Measurements from ENCODE around the gene SLX4IP. TPM values are rescaled to one million over a fixed set of nuclear protein-coding genes. Genes with fewer than 3 reads are reported as not detected.

The SLX4IP gene
- total and polyA plus RNA-seq, 2 of the 13 experiments (the other 11 are each of a cell fraction or from before 2014, with no cell fraction given) = 3.6 to 7.3 TPM

DNA sequence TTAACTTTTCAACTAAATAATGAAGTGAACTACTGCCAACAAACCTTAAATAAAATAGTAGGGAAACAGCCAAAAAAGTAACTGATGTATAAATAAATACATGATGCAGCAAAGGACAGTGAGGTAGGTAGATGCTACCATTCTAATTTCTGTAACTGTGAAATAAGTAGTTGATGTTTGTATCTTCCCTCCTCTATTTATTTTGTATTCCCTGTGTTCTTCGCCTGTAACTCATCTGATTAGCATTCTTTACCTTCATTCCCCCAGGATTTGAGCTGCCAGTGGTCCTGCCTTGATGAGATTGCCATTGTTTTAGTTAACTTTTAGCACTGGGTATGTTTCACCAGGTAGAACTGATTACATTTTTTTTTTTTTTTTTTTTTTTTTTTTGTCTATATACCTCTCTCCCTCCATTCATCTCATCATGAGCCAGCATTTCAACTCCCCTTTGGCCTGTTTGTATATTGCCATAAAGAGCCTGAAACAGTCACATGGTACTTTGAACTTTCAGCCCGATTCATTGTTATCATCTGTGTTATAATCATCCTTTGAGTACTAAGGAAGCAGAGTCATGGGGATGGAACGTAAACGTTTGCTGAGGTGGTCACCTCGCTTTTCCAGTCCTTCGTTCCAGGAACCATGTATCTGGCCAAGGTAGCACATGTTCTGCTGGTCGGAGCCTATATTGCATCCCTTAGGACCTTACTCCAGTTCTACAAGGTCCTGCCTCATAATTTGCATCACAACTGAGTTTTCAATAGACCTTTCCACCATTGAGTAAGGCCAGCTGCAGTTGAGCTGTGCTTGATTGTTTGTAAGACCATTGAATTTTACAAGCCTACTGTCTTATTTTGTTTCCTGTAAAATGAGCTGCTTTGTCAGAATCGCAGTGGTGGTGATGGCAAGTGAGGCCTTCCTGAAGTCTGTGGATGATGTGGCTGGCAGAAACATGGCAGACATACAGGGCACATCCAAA, 131.1 kb downstream of the SLX4IP start:
- peak overlapping the region; percentile 77 for H3K9ac ChIP-seq (ENCODE audit: insufficient read depth, low read depth, low read length)
- in situ Hi-C loops (cut with HindIII; ENCODE audit: extremely low pct_ligation_motif_present, low pct_unique_long_range_greater_than_20kb) (no loop called here), intact Hi-C loops (cut with micrococcal nuclease; ENCODE audit: unreplicated experiment) (loop anchor here (1.0 to 2.0 kb wide), 4 partner anchors 10 to 108 kb away; no protein-coding TSS in a partner anchor)
- peak overlapping the region; percentile 62 for H3K4me2 ChIP-seq (ENCODE audit: low read depth, low read length)
- BruUV-seq (replicated peaks) = TSS peak; percentile 93
- FAIRE-seq (peak; percentile 44), ATAC-seq (peak; percentile 83), DNase-seq (ENCODE audit: low spot score) (peak; percentile 100)
- no peaks in the 10 kb centered on the region for H3K79me2 ChIP-seq (ENCODE audit: insufficient read depth, low read length)
- H3K4me3 ChIP-seq (replicated peaks in 1 of 3; ENCODE audit: insufficient read depth in 1 of 3, low read depth in 2 of 3, low read length in 3 of 3) = peak overlapping the region in 1 of 3 experiments; percentile 11; a peak in 1 of 6 replicates
- no peaks in the 10 kb centered on the region for H3K27me3 ChIP-seq (ENCODE audit: control insufficient read depth in 1 of 2, insufficient read depth in 2 of 2, low read length in 2 of 2)
- H2AFZ ChIP-seq (ENCODE audit: low read length) = peak overlapping the region; percentile 7
- CTCF ChIA-PET (ENCODE audit: low intra/inter-chr PET ratio, low total read pairs) = no interaction called here
- peaks cover 2 to 4% of the 10 kb centered on the region in 2 experiments; a peak in 1 of 5 replicates for H3K36me3 ChIP-seq (replicated peaks in 1 of 2; ENCODE audit: control insufficient read depth in 1 of 2, insufficient read depth in 2 of 2, low read length in 2 of 2)
- H3K9me3 ChIP-seq (ENCODE audit: low read length) = peaks cover 6% of the 10 kb centered on the region; the same call in 1 of the 2 replicates
- H4K20me1 ChIP-seq (ENCODE audit: insufficient read depth, low read length) = no peaks in the 10 kb centered on the region
- H3K4me1 ChIP-seq (ENCODE audit: insufficient read depth, low read length) = peaks cover 61% of the 10 kb centered on the region
- peak overlapping the region; percentile 97 for H3K27ac ChIP-seq (ENCODE audit: extremely low read length, insufficient read depth, low read length)
- POLR2A ChIA-PET = interaction anchor here (0.6 to 3.8 kb wide), 26 partner anchors 9 to 706 kb away, joined by 3 to 57 read pairs (median 4); partner anchors contain the start of genes JAG1, MKKS and SLX4IP
- 25% methylated on average over 8 of the region's 8 CpGs for WGBS (ENCODE audit: low lambda C conversion rate)
- TF ChIP-seq, protein P1, sequence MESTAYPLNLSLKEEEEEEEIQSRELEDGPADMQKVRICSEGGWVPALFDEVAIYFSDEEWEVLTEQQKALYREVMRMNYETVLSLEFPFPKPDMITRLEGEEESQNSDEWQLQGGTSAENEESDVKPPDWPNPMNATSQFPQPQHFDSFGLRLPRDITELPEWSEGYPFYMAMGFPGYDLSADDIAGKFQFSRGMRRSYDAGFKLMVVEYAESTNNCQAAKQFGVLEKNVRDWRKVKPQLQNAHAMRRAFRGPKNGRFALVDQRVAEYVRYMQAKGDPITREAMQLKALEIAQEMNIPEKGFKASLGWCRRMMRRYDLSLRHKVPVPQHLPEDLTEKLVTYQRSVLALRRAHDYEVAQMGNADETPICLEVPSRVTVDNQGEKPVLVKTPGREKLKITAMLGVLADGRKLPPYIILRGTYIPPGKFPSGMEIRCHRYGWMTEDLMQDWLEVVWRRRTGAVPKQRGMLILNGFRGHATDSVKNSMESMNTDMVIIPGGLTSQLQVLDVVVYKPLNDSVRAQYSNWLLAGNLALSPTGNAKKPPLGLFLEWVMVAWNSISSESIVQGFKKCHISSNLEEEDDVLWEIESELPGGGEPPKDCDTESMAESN (CRISPR knock-in tag; conservative IDR thresholded peaks at IDR 0.05) = no peak
- TF ChIP-seq ZNF652 (CRISPR knock-in tag; IDR thresholded peaks at IDR 0.05; ENCODE audit: borderline replicate concordance, low read depth) (no peak), ZNF564 (CRISPR knock-in tag; IDR thresholded peaks at IDR 0.05) (no peak)
- TF ChIP-seq, protein P2, sequence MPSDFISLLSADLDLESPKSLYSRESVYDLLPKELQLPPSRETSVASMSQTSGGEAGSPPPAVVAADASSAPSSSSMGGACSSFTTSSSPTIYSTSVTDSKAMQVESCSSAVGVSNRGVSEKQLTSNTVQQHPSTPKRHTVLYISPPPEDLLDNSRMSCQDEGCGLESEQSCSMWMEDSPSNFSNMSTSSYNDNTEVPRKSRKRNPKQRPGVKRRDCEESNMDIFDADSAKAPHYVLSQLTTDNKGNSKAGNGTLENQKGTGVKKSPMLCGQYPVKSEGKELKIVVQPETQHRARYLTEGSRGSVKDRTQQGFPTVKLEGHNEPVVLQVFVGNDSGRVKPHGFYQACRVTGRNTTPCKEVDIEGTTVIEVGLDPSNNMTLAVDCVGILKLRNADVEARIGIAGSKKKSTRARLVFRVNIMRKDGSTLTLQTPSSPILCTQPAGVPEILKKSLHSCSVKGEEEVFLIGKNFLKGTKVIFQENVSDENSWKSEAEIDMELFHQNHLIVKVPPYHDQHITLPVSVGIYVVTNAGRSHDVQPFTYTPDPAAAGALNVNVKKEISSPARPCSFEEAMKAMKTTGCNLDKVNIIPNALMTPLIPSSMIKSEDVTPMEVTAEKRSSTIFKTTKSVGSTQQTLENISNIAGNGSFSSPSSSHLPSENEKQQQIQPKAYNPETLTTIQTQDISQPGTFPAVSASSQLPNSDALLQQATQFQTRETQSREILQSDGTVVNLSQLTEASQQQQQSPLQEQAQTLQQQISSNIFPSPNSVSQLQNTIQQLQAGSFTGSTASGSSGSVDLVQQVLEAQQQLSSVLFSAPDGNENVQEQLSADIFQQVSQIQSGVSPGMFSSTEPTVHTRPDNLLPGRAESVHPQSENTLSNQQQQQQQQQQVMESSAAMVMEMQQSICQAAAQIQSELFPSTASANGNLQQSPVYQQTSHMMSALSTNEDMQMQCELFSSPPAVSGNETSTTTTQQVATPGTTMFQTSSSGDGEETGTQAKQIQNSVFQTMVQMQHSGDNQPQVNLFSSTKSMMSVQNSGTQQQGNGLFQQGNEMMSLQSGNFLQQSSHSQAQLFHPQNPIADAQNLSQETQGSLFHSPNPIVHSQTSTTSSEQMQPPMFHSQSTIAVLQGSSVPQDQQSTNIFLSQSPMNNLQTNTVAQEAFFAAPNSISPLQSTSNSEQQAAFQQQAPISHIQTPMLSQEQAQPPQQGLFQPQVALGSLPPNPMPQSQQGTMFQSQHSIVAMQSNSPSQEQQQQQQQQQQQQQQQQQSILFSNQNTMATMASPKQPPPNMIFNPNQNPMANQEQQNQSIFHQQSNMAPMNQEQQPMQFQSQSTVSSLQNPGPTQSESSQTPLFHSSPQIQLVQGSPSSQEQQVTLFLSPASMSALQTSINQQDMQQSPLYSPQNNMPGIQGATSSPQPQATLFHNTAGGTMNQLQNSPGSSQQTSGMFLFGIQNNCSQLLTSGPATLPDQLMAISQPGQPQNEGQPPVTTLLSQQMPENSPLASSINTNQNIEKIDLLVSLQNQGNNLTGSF (CRISPR knock-in tag; IDR thresholded peaks at IDR 0.05) = peak; percentile 69; the same call in 1 of the 2 replicates
- TF ChIP-seq, protein P3, sequence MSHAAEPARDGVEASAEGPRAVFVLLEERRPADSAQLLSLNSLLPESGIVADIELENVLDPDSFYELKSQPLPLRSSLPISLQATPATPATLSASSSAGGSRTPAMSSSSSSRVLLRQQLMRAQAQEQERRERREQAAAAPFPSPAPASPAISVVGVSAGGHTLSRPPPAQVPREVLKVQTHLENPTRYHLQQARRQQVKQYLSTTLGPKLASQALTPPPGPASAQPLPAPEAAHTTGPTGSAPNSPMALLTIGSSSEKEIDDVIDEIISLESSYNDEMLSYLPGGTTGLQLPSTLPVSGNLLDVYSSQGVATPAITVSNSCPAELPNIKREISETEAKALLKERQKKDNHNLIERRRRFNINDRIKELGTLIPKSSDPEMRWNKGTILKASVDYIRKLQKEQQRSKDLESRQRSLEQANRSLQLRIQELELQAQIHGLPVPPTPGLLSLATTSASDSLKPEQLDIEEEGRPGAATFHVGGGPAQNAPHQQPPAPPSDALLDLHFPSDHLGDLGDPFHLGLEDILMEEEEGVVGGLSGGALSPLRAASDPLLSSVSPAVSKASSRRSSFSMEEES (CRISPR knock-in tag; IDR thresholded peaks at IDR 0.05) = peak; percentile 98
- TF ChIP-seq, protein P4, sequence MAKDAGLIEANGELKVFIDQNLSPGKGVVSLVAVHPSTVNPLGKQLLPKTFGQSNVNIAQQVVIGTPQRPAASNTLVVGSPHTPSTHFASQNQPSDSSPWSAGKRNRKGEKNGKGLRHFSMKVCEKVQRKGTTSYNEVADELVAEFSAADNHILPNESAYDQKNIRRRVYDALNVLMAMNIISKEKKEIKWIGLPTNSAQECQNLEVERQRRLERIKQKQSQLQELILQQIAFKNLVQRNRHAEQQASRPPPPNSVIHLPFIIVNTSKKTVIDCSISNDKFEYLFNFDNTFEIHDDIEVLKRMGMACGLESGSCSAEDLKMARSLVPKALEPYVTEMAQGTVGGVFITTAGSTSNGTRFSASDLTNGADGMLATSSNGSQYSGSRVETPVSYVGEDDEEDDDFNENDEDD (CRISPR knock-in tag; IDR thresholded peaks at IDR 0.05; ENCODE audit: borderline replicate concordance) = peak; percentile 90; the same call in 1 of the 2 replicates
- TF ChIP-seq, protein P5, sequence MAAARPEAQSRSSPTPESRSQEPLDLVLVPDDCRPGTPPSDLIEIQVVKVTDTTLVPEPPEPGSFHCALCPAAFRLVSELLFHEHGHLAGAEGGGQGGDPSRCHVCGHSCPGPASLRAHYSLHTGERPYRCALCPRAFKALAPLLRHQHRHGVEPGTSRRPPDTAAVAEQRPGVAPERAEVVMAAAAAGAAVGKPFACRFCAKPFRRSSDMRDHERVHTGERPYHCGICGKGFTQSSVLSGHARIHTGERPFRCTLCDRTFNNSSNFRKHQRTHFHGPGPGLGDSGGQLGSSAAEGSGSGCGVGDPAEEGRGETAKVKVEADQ (CRISPR knock-in tag; IDR thresholded peaks at IDR 0.05; ENCODE audit: borderline replicate concordance) = 0 out of 2 replicates have a peak, but pooled peaks have one; percentile 12
- TF ChIP-seq, protein P6, sequence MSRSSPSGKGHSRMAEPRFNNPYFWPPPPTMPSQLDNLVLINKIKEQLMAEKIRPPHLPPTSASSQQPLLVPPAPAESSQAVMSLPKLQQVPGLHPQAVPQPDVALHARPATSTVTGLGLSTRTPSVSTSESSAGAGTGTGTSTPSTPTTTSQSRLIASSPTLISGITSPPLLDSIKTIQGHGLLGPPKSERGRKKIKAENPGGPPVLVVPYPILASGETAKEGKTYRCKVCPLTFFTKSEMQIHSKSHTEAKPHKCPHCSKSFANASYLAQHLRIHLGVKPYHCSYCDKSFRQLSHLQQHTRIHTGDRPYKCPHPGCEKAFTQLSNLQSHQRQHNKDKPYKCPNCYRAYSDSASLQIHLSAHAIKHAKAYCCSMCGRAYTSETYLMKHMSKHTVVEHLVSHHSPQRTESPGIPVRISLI (CRISPR knock-in tag; IDR thresholded peaks at IDR 0.05; ENCODE audit: borderline replicate concordance) = peak; percentile 78
